KOPT-K1 (cell line): ENCODE measurements around the gene FGF19.
"Not testable (repeated sequence)": the region's sequence is repeated elsewhere in the genome, so short reads cannot be mapped to it uniquely, and the experiment has no call there.

Experiments used
- H3K27ac ChIP-seq: fragments of 200-600 bp; sonication (generic); 2 replicates; pipeline ENCODE4 v1.5.1; 2016; ENCODE audit warnings: antibody characterized with exemption, mild to moderate bottlenecking, low read depth, low read length; ENCODE audit not compliant: poor library complexity, severe bottlenecking
- H3K36me3 ChIP-seq: fragments of 200-600 bp; sonication (generic); 2 replicates; pipeline ENCODE4 v1.5.1; 2017; ENCODE audit warnings: antibody characterized with exemption, mild to moderate bottlenecking, low read length, moderate library complexity; ENCODE audit not compliant: insufficient read depth
- H3K9me3 ChIP-seq: fragments of 200-600 bp; sonication (generic); 2 replicates; pipeline ENCODE4 v1.5.1; 2017; ENCODE audit warnings: antibody characterized with exemption, low read length, mild to moderate bottlenecking; ENCODE audit not compliant: insufficient read depth, poor library complexity, severe bottlenecking

FGF19 gene

GRCh38 chr11:69694781-69695180, 9.0 kb downstream of the FGF19 start:
- H3K27ac ChIP-seq, result no peak overlapping the region
- H3K9me3 ChIP-seq, result no peaks in the 10 kb centered on the region

GRCh38 chr11:69692422-69692821, 11.4 kb downstream of the FGF19 start:
- Histone ChIP-seq H3K36me3 (no peaks in the 10 kb centered on the region), H3K9me3 (no peaks in the 10 kb centered on the region), H3K27ac (no peak overlapping the region)

More at GRCh38 chr11:69694781-69695180, 9.0 kb downstream of the FGF19 start:
- H3K36me3 ChIP-seq, result no peaks in the 10 kb centered on the region

GRCh38 chr11:69691463-69691862, 12.4 kb downstream of the FGF19 start:
- H3K36me3 ChIP-seq, result no peaks in the 10 kb centered on the region
- H3K27ac ChIP-seq, result no peak overlapping the region
- H3K9me3 ChIP-seq, result no peaks in the 10 kb centered on the region

GRCh38 chr11:69689484-69690319, 14.1 kb downstream of the FGF19 start:
- H3K36me3 ChIP-seq, result no peaks in the 10 kb centered on the region
- no peaks in the 10 kb centered on the region for H3K9me3 ChIP-seq
- no peak overlapping the region for H3K27ac ChIP-seq

- H3K27ac ChIP-seq, H3K9me3 ChIP-seq, H3K36me3 ChIP-seq: not testable (repeated sequence)
Measured at GRCh38 chr11:69687969-69688771, 15.7 kb downstream of the FGF19 start.

GRCh38 chr11:69686856-69687255, 17.0 kb downstream of the FGF19 start:
- no peaks in the 10 kb centered on the region for H3K36me3 ChIP-seq
- no peak overlapping the region for H3K27ac ChIP-seq
- no peaks in the 10 kb centered on the region for H3K9me3 ChIP-seq

GRCh38 chr11:69686452-69686851, 17.4 kb downstream of the FGF19 start:
- Histone ChIP-seq H3K9me3 (no peaks in the 10 kb centered on the region), H3K36me3 (no peaks in the 10 kb centered on the region), H3K27ac (no peak overlapping the region)

- Histone ChIP-seq H3K27ac (no peak overlapping the region), H3K9me3 (no peaks in the 10 kb centered on the region), H3K36me3 (no peaks in the 10 kb centered on the region)
Measured at GRCh38 chr11:69685348-69685747, 18.5 kb downstream of the FGF19 start.

- H3K9me3 ChIP-seq, result no peaks in the 10 kb centered on the region
- H3K36me3 ChIP-seq, result no peaks in the 10 kb centered on the region
- no peak overlapping the region for H3K27ac ChIP-seq
Measured at GRCh38 chr11:69684651-69685050, 19.2 kb downstream of the FGF19 start.

- Histone ChIP-seq H3K27ac (no peak overlapping the region), H3K9me3 (no peaks in the 10 kb centered on the region), H3K36me3 (no peaks in the 10 kb centered on the region)
Measured at GRCh38 chr11:69683764-69684333, 20.0 kb downstream of the FGF19 start.

- H3K36me3 ChIP-seq, result no peaks in the 10 kb centered on the region
- no peak overlapping the region for H3K27ac ChIP-seq
- H3K9me3 ChIP-seq, result no peaks in the 10 kb centered on the region
Measured at GRCh38 chr11:69682681-69683326, 21.0 kb downstream of the FGF19 start.

GRCh38 chr11:69682221-69682620, 21.6 kb downstream of the FGF19 start:
- H3K36me3 ChIP-seq, result no peaks in the 10 kb centered on the region
- no peaks in the 10 kb centered on the region for H3K9me3 ChIP-seq
- no peak overlapping the region for H3K27ac ChIP-seq

GRCh38 chr11:69680688-69681087, 23.1 kb downstream of the FGF19 start:
- Histone ChIP-seq H3K9me3 (no peaks in the 10 kb centered on the region), H3K36me3 (no peaks in the 10 kb centered on the region), H3K27ac (no peak overlapping the region)

GRCh38 chr11:69677749-69678148, 26.1 kb downstream of the FGF19 start:
- peaks cover 9% of the 10 kb centered on the region; the same call in 1 of the 2 replicates for H3K36me3 ChIP-seq
- no peaks in the 10 kb centered on the region for H3K9me3 ChIP-seq
- H3K27ac ChIP-seq, result no peak overlapping the region
